GM12865 (cell line): Measurements from ENCODE around the gene TANC1.

Experiments
- DNase-seq: peaks from one replicate; pipeline ENCODE4 v3.0.0; 2010; ENCODE audit warnings: low read depth
- H3K4me3 ChIP-seq: 2 replicates; pipeline ENCODE4 v1.5.1; 2011; ENCODE audit warnings: mild to moderate bottlenecking, low read depth, low read length, control low read depth
- TF ChIP-seq, protein P1 (sequence below): IDR thresholded peaks from 2 replicates; pipeline ENCODE4 v1.5.1; 2011; ENCODE audit warnings: low read length, control low read depth, low read depth, inconsistent platforms; ENCODE audit not compliant: insufficient read depth; ENCODE audit errors: missing control alignments

TANC1 gene

DNA sequence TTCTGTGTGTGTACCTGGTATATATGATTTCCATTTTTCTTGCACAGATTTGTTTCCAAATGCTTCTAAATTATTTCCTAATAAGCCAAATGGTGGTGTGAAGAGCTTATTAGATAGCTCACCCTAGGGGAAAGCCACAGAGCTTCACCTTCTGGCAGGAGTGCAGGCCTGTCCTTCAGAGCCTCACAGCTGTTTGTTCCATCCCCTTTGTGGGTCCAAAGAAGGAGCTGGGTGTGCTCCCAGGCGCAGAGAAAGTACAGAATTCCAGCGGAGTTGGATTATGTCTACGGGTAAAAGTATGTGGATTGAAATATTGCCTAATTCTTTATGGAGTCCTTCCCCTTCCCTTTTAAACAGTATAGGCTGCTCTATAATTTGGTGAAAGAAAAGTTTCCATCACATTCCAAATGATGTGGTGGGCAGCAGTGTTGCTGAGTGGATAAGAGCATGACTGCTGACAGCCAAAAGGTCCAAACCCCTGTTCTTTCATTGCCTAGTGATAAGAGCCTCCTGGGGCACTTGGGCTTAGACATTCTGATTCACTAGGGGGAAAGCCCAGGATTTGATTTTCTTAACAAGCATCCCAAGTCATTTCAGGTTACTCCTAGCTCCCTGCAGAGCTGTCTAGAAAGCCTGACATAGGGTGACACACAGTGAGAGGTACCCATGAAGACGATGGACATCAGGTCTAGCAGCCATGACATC, 231.5 kb downstream of the TANC1 start:
- H3K4me3 ChIP-seq, result no peak overlapping the region
- DNase-seq, result no peak
- TF ChIP-seq, protein P1, sequence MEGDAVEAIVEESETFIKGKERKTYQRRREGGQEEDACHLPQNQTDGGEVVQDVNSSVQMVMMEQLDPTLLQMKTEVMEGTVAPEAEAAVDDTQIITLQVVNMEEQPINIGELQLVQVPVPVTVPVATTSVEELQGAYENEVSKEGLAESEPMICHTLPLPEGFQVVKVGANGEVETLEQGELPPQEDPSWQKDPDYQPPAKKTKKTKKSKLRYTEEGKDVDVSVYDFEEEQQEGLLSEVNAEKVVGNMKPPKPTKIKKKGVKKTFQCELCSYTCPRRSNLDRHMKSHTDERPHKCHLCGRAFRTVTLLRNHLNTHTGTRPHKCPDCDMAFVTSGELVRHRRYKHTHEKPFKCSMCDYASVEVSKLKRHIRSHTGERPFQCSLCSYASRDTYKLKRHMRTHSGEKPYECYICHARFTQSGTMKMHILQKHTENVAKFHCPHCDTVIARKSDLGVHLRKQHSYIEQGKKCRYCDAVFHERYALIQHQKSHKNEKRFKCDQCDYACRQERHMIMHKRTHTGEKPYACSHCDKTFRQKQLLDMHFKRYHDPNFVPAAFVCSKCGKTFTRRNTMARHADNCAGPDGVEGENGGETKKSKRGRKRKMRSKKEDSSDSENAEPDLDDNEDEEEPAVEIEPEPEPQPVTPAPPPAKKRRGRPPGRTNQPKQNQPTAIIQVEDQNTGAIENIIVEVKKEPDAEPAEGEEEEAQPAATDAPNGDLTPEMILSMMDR, result no peak

DNA sequence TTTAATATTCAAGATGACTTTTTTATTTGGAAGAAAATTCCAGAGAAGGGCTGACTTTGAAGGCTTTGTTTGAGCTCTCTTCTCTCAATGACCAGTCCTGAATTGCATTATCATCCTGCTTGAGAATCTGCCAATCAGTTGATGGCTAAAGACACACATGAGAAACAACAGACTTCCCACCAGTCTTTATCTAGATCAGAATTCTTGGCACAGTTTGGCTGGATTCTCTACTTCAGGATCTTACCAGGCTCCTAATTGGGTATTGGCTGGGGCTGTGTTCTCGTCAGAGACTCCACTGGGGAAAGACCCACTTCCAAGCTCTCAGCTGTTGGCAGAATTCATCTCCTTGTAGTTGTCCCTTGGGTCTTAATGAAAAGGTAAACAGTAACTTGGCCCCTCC, 232.1 kb downstream of the TANC1 start:
- TF ChIP-seq, protein P1, result no peak
- H3K4me3 ChIP-seq, result no peak overlapping the region
- no peak for DNase-seq

DNA sequence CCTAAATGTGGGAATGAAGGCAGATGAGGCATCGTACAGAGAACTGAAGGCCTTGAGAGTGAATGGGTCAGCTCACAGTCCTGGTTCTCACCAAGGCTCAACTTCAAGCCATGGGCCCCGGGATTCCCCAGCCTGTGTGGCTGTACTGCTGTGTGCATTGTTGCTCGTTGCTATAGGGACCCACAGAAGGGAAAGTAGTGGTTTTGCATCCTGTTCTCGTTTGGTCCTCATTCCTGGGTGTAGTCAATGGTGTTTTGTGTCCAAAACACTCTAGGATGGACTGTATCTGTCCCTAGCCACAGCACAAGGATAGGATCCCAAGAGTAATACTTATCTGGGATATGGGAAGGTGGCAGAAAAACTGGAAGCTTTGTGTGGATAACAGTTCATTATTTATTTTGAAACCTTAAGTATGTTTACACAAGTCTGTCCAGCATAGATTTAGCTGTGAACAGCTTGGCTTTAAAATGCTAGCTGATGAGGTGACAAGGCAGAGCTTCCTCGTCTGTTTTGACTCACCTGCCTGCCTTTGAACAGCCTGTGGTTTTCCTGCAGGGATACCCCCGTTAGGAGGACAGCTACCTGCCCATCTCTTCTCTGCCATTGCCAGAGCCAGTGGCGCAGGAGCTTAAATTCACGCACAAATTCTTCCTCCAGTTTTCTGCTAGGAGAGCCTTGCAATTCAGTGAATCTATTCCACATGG, 233.1 kb downstream of the TANC1 start:
- peak; percentile 78 for DNase-seq
- TF ChIP-seq, protein P1, result no peak

DNA sequence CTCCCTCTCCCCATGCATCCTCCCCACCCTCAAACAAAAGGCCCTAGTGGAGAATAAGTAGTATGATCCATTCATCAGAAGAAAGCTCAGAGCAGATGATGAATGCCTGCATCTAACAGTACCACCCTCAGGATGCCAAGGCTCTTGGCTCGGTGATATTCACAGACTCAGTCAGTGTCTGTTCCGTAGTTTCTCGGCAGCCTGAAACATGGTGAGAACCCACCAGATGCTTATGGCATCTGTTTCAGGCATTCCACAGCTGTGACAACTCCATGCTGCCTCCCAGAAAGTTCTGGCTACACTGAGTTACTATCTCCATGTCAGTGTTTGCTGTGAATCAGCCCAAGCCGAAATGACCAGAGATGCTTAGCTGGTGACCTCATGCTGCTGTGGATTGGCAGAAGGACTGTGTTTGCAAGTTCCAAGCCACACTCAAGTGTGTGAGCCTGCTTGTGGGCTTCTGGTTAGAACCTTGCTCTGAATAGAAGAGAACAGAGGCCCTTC, 234.2 kb downstream of the TANC1 start:
- no peak for DNase-seq
- H3K4me3 ChIP-seq, result no peak overlapping the region
- TF ChIP-seq, protein P1, result no peak

More for the DNA sequence above, 233.1 kb downstream of the TANC1 start:
- H3K4me3 ChIP-seq, result no peak overlapping the region

DNA sequence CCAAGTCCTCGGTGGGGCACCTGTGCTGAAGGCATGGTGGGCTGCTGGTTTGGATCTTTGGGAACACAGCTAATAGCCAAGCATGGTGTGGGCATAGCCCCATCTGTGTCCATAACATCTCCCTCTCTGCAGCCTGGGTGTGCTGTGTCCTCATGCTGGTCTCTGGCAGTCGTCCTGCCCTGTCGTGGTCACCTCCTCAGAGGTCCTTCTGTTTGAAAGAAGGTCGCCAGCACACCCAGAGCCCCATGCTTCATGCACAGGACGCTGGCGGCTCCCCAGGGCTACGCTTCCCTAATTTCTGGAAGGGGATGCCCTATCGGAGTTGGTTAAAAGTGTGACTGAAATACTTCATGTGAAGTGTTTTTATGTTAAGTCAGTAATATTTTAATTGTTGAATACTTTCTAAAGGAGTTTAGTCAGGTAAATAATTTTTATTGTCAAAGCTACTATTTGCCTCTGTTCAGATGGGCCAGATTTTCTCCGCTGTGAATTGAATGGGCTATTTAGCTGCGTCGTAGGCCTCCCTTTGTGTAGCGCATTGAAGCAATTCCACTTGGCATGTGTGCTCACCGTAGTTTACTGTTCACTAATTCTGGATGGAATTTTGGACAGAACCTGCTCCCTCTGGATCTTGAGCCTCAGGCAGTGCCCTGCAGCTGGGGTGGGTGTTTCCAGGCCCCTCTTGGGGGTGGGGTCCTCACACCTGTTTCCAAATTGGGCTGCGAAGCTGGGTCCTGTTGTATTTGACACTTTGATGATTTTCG, 236.1 kb downstream of the TANC1 start:
- TF ChIP-seq, protein P1, result no peak
- no peak overlapping the region for H3K4me3 ChIP-seq
- DNase-seq, result no peak

DNA sequence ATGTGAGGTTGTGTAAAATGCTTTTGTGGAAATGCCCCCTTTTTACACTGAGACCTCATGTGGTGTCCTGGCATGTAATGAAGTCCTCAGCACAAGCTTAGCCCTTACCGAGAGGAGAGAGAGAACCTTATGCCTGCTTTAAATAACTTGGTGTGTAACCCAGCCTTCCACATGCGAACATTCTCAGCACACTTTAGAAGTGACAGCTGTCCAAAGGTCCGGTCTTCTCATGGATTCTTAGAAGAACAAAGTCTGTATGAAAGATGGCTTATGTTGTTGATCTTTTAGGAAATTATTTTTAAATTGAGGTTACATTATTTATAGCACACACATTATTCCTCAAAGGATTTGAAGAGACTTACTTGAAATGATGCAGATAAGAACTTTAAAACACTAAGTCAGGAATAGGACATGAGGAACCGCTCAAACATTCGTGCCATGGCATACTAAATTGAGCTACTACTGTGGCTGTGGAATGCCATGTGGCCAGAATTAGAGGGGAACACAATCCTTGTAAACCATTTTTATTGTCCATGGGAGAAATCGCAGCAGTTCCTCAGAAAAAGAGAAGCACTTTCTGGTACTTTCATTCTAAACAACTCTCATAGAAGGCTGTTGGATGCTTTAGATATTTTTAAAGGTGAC, 238.4 kb downstream of the TANC1 start:
- TF ChIP-seq, protein P1, result no peak
- H3K4me3 ChIP-seq, result no peak overlapping the region
- no peak for DNase-seq
